KG1 (cell line): ENCODE measurements around the gene GP5.

Source experiments
- DNase-seq: peaks from one replicate; lab custom pipeline; 2025; lab: John Stamatoyannopoulos, UW

GP5 gene

DNA sequence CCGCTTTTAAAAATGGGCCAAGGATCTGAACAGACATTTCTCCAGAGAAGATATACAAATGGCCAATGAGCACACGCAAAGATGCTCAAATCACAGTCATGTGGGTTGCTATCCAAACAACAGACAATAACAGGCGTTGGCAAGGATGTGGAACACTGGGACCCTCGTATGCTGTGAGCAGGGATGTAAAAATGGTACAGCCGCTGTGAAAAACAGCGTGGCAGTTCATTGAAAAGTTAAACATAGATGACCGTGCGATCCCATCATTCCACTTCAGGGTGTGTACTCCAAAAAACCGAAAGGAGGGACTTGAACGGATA is 22.9 kb downstream of the GP5 start:
- no peak for DNase-seq

DNA sequence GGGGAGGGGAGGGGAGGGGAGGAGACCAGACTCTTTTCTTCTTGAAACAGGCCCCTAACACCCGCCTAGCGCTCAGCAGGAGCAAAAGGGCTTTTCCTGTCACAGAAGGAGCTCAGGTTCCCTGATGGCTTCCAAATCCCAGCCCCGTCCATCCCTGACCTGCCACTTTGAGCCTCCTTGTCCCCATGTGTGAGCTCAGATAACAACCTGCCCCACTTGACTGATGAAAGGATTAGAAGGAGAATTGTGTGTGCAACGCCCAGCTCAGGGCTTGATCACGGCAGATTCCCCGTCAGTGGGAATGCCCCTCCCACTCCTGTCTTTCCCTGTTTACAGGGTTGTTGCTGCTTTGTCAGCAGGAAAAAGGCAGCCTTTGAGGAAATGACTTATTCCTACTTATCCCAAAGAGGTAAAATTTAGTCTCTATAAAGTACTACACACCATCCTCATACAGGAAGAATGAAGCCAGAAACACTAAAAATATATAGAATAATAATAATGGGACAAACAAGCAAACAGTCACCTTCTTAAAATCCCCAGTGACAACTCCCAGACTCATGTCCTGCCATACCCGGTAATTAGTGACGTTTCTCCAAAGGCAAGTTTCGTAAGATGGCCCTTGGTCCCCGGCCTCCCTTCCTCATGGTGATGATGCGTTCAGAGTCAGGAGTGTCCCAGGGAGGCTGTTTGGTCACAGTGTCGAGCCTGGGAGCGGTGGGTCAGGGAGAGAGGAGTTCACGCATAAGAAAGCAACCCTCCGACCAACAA is 23.4 kb downstream of the GP5 start:
- DNase-seq = no peak

DNA sequence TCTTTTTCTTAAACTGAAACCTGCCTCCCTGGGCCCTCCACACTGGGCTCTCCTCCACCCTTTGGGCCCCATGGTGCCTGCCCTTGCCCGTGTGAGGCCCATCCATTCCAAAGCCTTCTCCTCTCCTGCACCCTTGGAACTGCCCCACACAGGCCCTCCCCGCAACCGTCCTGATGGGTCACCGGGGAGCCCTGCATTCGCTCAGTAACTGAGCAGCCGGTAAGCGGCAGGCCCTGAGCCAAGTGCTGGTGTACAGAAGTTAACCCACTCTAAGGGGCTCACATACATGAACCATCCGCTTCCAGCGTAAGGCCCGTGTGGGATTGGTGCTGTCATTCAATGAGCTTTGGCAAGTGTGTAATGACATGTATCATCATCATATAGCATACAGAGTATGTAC is 24.1 kb downstream of the GP5 start:
- DNase-seq = no peak

DNA sequence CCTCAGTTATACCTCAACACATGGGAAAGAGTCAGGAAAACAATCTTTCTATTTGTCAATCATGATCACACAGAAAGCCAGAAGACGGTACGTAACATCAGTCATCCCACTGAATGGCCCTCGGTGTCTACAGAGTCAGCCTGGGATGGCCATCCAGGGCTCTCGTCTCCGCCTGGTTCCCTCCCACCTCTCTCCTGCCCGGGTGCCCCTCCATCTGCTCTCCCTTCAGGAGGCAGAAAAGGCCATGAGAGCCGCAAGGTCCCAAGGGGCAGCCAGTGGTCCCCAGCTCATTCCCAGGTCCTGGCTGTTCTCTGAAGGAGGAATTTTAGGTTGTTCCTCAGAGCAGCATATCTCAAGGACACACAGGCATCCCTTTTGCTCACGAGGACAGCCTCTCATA is 25.2 kb downstream of the GP5 start:
- DNase-seq = no peak

DNA sequence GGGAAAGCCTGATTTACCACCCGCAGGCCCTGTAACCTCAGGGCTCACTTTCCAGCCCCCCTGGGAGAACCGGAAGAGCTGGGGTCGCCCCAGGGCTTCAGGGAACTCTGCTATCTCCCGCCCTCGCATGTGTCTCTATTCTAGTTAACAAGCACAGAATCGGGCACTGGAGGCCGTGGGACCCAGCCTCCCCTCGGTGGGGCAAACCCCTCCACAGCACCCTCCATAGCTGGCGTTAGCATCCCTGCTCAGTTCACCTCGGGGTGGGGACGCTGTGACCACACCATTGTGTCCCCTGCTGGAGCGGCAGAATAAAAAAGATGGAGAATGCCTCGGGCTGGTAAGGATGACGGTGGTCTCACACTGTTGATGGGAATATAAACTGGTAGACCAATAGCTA is 26.0 kb downstream of the GP5 start:
- no peak for DNase-seq

DNA sequence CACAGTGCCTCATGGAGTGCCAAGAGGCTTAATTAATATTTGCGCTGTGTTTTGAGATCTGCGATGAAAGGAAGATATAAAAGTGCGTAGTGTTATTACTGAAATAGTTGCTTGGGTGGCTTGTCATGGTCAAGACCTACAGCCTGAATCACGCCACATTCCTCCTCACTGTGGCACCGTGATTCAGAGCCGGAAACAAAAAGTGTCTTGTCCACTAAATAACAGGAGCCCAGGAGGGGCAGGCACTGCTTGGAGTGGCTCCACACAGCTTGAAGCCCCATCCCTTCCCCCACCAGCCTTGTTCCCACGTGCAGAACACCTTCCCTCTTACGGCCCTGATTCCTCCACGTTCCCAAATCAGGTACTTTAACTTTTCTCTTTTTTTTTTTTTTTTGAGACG is 28.3 kb downstream of the GP5 start:
- DNase-seq = no peak

DNA sequence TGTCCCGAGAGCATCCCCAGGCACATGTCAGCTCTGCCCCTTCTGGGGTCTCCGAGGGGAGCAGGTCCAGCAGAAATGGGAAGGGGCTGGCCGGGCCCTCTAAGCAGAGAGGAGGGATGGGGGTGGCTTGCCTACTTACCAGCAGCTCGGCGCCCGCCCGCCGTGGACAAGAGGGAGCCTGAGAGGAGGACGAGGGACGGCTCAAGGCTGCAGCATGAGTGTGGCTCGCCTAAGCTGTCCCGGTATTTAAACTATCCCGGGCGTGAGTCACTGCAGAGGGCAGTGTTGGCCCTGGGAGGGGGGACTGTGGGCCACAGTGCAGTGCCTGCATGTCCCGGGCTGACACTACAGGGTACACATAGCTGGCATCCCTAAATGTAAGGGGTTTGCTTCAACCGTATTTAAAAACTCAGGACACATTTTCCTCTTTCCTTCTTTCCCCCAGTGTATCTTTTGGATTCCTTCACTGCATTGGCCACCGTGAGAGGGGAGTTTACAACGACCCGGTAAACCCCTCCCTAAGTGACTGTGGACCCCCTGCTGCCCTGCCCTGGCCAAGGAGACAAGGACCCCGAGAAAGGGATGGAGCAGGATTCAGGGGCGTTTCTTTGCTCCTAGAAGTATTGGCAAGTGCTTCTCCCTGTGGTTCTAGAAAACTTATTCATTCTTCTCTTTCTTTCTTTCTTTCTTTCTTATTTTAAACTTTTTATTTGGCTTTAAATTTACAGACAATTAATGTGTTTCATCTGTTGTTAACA is 29.4 kb downstream of the GP5 start, which contains the start of gene LRRC15:
LRRC15 (minus strand) TSS at position 222 of the 758 bp plus-strand sequence. CDS start 8,700 bp downstream, outside the sequence.
- DNase-seq = no peak

DNA sequence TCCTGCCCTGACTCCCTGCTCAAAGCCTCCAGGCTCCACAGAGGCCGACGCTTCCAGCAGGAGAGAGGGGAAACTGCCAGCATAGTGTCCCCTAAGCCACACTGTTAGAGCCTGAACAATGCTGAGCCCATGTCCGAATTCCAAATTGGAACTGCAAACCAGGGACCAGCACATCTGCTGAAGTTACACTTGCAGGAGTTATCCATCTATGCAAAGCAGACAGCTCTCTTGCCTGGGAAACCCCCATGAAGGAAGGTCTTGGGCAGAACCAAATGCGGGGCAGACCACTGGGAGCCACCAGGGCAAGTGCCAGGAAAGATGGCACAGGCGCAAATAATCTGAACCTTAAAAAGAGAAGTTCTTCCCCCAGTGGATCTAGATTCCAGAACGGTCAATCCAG is 30.1 kb downstream of the GP5 start:
- no peak for DNase-seq

DNA sequence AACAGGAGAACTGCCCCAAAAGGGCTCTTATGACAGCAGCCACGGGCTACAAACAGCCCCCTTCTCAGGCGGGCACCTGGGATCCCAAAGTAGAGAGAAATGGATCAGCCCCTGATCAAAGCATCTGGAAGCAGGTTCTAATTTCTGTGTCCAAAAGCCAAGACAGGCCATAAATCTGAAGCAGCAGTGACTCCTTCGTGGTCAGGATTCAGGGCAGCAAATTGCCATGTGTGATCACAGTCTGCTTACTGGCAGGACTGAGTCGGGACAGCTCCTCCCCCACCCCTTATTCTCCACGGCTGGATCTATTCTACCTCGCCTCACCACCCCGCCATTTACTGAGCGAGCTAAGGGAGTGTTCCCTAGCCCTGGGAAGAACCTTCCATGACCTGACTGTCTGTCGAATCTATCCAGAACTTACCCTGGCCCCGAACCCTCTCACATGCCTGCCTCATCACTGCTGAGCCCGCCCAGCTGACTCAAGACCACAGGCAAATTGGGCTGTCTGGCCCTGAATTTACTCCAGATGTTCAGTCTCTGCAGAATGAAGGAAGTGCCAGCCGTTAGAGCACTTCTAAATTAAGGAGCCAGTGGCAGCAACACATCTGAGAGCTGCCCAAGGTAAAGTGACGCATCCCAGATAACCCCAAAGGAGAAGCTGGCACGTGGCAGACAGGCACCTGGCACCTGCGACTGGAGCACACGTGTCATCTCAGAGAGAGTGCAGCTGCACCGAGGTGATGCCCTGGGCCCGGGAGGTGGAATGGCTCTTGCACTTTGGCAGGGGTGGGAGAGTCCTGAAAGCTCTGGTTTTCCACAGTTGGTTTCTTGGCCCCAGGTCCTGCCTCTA is 30.8 kb downstream of the GP5 start:
- no peak for DNase-seq

DNA sequence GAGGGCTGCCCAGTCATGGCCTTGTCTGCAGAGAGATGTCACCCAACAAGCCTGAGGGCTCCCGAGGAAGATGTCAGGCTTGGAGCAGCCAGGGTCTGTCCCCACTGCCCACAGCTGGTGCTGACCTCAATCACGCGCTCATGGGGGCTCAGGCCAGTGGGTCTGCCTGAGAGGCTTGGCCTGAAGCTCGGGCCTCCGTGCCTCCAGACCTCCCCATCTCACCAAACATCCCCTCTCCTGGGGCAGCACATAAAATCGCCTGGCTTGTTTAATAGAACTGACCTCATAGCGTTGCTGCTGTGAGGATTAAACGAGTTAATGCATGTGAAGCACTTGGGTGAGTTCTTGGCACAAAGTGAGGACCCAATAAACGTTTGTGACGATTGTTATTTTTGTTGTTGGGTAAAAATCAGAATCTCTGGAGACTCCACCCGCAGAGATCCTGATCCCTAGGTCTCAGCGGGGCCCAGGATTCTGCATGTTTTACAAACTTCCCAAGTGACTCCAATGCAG is 33.0 kb downstream of the GP5 start:
- DNase-seq = no peak

DNA sequence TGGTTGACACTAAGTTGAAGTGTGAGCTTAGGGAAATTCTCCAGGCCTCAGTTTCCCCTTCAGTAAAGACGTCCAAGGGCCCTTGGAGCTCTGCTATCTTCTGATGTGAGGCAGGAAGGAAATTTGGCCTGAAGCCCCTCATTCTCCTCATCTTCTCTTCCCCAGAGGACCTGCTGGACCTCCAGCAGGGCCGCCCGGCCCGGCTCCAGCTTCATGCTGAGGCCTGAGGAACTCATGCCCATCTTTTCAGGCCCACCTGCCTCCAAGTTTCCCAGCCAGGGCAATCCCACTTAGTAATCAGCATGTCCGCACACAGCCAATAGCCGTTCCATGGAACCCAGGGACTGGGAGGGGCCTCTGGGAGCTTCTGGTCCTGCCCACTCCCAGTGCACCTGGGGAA is 33.5 kb downstream of the GP5 start:
- no peak for DNase-seq

DNA sequence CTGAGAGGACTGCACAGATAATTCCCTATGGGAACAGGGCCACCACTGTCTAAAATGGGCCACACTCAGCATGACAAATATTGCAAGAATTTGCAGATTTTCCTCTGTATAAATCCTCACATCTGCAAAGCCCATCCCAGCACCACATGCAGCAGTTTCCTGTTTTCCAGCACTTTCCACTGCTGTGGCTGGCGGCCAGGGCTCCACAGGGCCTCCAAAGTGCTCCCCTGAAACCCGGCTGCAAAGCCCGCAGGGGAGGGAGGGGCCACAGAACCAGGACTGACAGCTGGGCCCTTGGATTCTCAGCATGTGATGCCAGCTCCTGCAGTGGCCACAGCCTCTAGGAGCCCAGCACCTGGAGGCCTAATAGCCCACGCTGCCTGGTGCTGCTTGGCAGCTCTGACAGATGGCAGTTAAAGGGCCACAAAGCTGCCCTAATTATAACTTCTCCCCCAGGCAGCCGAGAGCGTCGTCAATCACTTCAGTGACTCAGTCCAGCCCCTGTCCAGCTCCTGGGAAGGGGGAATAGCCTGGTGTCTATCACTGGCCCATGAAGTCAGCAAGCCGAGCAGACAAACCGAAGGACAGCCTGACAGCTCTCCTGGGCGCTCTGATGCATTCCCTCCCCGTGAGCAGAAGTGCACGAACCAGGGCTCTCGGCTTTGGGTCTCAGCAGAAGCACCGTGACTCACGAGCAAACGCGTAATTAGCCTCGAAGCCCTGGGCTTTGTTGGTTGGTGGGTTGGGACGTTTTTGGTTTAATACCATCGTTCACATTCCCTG is 34.2 kb downstream of the GP5 start:
- no peak for DNase-seq

DNA sequence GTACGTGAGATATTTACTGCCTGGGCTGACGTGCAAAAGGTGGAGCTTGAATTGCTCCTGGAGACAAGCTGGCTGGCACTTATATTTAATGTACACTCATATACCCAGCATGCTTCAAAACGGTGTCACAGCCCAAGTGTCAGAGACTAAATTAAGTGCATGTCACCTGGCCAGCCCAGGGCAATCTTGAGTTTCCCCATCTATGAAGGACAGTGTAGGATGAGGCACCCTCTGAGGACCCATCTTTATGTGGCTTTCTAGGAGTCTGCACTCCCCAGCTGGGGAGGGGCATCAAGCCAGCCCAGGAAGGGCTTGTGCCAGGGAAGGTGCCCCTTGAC is 34.8 kb downstream of the GP5 start:
- no peak for DNase-seq

DNA sequence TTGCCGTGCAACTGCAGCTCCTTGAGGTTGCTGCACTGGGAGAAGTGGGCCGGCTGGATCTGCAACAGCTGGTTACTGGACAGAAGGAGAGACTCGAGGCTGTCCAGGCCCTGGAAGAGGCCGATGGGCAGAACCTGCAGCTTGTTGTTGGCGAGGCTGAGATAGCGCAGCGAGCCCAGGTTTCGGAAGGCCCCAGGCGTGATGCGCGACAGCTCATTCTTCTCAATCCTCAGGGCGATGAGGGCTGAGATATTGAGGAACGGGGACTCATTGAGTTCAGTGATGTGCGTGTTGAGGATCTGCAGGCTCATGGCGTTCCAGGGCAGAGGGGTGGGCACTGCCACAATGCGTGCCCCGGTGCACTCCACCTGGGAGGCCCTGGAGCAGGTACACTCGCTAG is 38.5 kb downstream of the GP5 start:
- no peak for DNase-seq

DNA sequence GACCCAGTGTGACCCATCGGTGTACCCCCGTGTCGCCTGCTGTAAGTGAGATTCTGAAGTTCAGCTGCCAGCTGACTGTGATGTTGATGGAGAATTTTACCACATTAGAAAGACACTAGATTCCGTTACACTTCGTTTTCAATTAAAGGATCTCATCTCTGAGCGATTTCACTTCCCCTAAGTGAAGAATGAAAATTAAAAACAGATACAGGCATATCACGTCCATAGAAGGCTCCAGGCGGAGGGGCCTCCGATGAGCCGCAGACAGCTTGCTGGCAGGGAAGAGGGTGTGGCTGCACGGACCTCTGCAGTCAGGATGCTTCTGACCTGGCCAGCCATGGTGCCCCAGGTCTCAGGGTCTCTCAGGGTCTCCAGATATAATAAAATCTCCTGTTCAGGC is 41.4 kb downstream of the GP5 start:
- no peak for DNase-seq

DNA sequence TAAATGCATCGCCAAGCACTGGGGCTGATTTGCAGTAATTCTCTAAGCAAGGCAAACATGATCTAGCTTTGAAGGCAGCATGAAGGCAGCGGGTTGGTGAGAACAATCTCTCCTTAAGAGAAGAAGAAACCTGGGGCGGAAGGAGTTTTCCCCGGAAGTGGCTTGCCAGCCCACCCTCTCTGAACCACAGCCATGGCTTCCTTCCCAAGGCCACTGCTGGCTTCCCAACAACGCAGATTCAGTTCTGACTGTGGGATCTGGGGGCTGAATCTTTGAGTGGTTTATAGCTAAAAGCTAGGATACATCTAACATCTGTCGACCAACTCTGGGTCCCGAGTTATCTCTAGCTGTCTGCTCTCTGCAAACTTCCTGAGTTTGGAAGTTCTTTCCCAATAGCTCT is 43.7 kb downstream of the GP5 start:
- DNase-seq = no peak

DNA sequence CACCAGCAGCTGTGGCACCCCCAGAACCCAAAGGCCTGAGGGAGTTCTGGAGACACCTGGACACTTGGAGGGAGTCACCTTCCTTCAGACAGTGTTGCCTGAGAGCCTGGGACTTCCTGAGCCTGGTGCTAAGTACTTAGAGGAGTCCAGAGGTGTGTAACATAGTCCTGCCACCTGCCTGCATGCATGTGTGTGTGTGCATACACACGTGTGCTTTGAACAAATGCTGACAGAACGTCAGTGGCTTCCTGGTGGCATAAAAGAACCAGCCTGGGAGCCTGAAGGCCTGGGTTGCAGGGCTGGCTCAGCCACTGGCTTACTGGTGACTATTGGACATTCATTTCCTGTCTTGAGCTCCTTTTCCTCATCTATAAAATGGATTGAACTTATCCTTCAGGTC is 44.8 kb downstream of the GP5 start:
- no peak for DNase-seq

DNA sequence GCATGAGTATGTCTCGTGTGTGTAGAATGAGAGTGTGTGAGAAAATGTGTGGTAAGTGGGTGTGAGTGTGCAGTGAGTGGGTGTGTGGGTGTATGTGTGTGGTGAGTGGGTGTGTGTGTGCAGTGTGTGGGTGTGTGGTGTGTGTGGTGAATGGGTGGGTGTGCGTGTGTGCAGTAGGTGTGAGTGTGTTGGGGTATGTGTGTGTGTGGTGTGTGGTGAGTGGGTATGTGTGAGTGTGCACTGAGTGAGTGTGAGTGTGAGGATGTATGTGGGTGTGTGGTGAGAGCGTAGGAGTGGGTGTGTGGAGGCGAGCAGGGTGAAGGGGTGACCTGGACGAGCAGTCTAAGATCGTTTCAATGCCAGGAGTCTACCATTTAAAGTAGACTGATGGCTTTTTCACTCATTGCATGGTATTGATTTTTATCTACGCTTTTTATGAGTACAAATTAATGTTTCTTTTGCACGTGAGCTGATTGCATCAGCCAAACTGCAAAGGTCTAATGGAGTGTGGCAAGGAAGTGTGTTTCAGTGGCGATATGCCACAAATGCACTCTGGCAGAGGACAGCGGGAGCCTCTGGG is 46.3 kb downstream of the GP5 start:
- no peak for DNase-seq

DNA sequence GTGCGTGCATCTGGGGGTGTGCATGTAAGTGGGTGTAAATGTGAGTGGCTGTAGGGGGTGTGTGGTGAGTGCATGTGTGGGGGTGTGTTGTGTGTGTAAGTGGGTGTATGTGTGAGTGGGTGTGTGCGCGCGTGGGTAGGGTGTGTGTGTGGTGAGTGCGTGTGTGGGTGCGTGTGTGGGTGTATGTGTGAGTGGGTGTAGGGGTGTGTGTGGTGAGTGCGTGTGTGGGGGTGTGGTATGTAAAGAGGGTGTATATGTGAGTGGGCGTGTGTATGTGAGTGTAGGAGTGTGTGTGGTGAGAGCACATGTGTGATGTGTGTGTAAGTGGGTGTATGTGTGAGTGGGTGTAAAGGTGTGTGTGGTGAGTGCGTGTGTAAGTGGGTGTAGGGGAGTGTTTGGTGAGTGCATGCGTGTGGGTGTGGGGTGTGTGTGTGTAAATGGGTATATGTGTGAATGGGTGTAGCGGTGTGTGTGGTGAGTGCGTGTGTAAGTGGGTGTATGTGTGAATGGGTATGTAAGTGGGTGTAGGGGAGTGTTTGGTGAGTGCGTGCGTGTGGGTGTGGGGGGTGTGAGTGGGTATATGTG is 47.0 kb downstream of the GP5 start:
- DNase-seq = no peak

DNA sequence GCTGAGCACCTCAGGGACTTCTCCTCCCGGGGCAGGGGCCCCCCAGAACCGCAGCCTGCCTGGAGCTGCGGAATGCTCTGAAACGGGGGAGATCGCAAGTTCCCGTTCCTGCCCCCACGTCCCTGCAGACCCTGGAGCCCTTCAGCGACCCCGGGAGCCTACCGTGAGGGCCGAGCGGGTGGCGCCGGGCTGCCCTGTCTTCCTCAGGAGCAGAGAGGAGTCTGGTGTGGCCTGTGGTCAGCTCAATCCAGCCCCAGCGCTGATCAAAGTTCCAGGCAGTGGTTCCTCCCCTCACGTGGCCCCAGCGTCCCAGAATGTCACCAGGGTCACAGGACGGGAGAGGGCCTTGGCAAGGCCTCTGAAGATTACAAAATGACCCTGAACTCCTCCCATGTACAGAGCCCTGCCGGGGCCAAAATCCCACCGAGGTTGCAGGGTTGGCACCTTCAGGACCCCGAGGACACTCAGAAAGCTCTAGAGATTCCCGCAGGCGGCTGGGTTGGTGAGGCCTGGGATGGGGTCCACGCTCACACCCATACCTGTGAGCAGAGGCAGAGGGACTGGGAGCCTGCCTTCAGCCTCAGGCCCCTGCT is 47.9 kb downstream of the GP5 start, which contains the start of gene CPN2:
CPN2 (minus strand) TSS at position 249 of the 593 bp plus-strand sequence. CDS start 8,626 bp downstream, outside the sequence.
- no peak for DNase-seq

DNA sequence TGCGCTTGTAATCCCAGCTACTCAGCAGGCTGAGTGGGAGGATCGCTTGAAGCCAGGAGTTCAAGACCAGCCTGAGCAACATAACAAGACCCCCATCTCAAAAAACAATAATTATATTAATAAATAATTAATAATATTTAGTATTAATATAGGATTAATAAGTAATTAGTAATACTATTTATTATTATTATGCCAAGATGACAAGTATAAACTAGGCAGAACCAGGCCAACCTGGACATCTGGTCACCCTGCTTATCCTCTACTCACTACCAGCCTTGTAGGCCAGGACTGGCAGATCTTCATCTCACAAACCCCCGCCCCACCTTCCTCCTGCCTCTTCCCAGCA is 48.4 kb downstream of the GP5 start:
- DNase-seq = no peak
